Activated effector memory CD4-positive, alpha-beta T cell treated with anti-CD3 and anti-CD28 coated beads, Interleukin-2, amount 50 U/mL, for 16 hours (primary cell): Measurements from ENCODE around the gene NSD2.
A peak's percentile ranks its signal among the peaks of the same experiment; 100 is the strongest.

Experiments used
- DNase-seq: peaks from one replicate; pipeline ENCODE4 v3.0.0-alpha.2; 2020

Gene NSD2

GRCh38 chr4:1950369-1950768 is 79.2 kb downstream of the NSD2 start:
- no peak for DNase-seq

GRCh38 chr4:1952058-1952700 is 81.0 kb downstream of the NSD2 start:
- no peak for DNase-seq

- no peak for DNase-seq
Measured at GRCh38 chr4:1952719-1953118, 81.5 kb downstream of the NSD2 start.

- DNase-seq = no peak
Measured at GRCh38 chr4:1953335-1953734, 82.1 kb downstream of the NSD2 start.

DNA sequence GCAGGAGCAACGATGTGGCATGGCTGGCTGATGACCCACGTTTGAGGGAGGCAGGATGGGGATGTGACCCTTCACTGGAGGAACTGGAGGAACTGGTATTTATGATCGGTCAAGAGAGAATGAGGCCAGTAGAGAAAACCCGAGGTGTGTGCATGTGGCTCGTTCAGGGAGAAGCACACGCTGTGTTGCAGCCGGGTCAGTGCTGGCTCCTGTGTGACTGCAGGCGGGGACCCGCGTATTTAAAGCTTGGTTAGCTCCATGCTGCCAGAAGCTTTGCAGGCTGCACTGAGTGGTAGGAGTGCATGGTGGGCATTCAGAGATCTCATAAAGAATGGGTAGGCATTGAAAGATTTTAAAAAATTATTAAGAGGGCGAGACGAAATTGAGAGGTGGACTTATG is 85.4 kb downstream of the NSD2 start:
- no peak for DNase-seq

DNA sequence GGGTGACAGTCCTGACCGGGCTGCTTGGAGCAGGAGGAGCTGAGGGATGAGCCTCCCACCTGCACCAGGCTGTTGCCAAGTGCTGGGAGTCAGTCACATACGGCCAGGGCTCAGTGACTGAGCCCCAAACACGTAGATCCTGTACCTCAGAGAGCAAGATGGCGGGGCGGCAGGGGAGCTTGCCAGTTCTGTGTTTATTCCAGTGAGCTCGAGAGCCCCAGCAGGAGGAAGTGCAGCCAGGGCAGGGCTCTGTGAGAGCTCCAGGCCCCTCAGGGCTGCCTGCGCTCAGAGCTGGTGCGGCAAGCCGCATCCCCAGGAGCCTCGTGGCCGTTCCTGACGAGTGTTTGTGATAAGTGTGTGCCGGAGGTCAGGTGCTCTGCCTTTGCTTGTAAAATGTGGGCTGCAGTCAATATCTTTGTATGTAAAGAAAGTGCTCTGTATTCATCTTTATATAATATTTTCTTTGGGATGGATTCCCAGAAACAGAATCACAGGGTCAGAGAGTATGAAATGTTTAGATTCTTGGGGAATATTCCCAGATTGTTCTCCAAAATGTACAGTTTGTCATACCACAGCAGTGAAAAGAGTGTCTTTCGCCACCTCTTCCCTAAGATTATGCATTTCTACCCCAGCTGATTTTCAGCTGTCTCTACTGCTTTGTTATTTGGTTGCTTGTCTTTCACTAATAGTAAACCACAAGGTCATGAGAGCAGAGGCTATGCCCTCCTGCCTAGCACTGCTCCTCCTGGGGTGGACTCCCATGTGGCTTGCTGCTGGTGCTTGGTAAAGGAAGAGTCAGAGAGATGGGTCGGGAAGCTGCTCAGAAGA is 87.3 kb downstream of the NSD2 start:
- no peak for DNase-seq

DNA sequence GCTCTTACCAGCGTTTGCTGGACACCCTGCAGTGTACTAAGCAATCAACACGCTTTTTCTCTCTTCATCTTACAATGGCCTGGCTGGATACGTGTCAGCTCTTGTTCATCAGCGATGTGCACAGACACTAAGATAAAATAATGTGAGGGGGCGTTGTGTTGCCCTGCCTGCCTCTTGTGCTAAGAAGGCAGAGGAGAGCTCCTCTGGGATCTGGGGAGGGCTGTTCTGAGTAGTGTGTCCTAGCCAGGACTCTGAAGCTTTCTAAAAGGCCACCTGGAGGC is 87.9 kb downstream of the NSD2 start:
- DNase-seq = no peak

GRCh38 chr4:1960170-1960825 is 89.1 kb downstream of the NSD2 start:
- DNase-seq = no peak

GRCh38 chr4:1961038-1961437 is 89.8 kb downstream of the NSD2 start:
- no peak for DNase-seq

DNA sequence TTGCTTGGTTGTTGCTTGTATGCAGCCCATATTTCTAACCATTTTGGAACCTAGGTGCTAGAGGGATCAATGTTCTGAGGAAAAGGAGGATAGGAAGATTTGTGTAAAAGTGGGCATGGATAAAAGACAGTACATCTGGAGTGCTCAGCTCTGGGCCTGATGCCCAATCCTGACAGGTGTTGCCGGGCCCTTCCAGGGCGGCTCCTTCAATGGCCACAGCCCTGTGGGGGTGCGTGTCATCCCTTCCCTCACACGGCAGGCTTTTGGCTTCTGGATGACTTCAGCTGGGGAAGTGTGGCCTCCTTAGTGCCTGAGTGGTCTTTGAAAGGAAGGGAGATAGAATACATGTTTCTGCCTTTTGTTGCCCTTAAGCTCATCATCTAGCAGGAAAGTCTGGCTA is 90.4 kb downstream of the NSD2 start:
- no peak for DNase-seq

DNA sequence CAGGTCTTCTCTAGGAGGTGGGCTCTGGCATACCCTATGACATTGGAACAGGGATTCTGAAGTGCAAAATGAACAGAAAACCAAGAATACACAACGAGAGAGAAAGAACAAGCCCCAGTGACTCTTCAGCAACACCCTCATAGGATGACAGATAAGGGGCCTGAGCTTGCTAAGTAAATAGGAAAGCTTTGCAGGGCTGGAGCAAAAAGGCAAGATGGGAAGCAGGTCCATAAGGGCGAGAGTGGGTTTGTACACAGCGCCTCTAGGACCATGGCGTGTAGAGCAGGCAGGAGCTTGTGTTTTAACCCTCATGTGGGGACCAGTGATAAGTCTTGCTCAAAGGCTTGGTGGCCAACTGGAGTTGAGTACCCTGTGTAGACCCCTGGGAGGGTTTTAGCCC is 91.8 kb downstream of the NSD2 start:
- DNase-seq = no peak

GRCh38 chr4:1964443-1964842 is 93.2 kb downstream of the NSD2 start:
- no peak for DNase-seq

GRCh38 chr4:1964971-1965370 is 93.8 kb downstream of the NSD2 start:
- DNase-seq = no peak

DNA sequence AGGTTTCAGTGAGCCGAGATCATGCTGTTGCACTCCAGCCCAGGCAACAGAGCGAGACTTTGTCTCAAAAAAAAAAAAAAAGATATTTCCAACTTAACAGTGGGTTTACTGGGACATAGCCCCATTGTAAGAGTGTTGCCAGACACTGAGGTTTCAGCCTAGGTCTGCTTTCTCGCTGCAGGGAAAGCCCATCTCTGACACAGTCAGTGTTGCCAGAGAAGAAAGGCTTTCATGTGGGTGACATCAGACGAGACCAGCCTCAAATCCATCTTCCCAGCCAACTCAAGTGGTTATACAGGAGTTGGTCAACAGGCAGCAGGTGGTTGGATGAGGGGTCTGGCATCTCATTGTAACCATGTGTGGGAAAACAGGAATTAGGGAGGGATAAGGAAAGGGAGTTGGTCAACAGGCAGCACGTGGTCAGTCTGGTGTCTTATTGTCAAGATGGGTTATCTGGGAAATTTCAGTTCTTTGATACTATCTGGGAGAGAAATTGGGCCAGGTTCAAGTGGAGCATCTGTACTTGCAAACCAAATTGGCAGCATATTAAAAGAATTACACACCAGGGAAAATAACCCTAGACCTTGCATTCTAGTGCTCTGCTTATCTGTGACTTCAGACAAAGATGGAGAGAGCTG is 96.4 kb downstream of the NSD2 start:
- no peak for DNase-seq

DNA sequence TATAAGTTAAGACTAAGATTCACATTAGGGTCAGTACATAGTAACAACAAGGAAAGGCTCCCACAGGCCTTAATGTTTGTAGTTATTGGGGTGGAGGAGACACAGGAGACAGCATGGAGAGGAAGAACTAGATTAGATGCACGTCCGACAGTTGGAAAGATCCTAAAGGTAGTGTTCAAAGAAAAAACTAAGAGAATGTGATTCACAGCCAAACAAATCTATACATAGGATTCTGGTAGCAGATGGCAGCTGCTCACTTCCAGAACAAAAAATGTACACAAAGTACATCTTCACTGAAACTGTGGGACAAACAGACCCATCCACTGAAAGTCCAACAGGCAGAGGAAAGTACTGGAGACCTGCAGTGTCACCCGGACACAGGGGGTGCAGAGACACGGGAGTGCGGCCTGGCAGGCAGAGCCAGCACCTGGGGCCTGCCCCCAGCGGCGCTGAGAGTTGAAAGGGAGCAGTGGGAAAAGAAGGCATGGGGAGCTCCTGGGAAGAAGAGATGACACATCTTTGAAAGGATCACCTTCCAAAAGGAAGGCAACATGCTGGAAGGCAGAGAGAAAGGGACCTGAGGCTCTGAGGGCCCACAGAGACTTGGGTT is 97.6 kb downstream of the NSD2 start:
- DNase-seq = no peak

DNA sequence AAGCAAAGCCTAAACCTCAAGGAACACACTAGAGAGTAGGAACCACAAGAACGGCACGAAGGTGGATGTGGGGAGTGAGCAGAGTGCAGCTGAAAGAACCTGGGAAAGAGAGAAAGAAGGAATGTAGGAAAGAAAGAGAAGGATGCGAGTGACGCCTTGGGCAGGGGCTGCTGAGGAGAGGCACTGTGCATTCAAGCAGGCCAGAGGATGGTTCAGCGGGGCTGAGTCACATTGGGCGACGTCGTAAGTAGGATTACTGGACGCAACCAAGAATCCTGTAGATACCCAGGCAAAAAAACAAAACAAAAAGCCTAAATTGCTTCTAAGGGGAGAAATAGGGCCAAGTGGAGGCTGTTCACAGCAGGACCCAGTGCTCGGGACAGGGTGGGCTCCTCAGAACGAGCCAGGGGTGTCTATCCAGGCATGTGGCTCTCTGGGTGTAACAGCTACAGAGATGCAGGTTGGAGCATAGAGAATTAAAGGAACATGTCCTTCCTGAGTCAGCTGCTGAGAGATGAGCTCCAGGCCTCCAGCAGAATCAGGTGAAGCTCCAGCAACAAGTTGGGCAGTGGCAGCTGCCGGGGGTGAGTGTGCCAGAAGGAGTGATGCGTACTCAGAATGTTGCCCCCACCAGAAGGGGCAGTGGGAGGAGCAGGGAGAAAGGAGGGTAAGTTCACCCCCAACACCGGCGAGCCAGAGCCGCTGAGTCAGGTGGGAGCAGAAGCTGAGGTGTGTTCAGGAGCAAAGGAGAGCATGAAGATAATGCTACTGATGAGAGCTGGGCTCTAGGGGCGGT is 98.9 kb downstream of the NSD2 start:
- DNase-seq = no peak

DNA sequence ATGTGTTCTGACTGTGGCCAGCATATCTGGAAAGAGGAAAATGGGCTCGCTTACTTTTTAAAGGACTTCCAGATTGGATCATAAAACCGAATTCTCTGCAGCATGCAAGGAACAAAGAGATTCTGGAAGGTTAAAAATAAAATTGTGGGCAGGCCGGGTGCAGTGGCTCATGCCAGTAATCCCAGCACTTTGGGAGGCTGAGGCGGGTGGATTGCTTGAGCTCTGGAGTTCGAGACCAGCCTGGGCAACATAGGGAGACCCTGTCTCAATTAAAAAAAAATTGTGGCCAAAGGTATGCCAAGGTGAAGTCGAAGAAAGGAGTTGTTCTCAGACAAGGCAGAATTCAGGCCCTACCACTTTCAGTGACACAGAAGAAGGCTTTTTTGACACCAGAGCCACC is 99.7 kb downstream of the NSD2 start:
- no peak for DNase-seq

DNA sequence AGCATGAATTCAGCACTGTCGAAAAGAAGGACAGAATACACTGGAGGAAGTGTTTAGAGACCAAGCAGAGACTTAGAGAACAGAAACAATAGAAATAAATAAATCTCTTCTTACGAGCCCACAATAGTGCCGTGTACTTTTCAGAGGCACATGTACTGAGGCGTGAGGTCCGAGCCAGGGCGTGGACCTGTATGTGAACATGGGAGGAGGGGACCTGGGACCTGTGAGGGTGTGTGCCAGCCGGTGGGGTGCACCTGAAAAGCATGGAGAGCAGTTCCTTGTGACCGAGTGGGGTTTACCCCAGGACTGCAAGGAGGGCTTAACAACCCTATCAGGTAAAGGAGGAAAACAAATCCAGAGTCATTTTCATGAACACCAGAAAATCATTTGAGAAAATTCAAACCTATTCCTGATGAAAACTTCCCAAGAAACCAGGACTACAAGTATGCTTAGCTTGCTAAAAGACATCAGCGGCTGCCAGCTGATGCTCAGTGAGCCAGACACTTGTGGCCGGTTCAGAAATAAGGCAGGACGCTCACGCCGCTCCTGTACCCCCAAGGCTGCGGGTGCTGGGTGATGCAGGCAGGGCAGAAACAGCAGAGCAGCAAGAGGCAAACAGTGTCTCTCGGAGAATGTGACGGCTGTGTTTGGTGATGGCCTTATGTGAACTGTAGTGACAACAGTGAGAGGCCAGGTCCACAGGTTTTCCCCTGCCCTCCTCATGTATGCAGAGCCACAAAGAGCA is 100.4 kb downstream of the NSD2 start:
- no peak for DNase-seq

DNA sequence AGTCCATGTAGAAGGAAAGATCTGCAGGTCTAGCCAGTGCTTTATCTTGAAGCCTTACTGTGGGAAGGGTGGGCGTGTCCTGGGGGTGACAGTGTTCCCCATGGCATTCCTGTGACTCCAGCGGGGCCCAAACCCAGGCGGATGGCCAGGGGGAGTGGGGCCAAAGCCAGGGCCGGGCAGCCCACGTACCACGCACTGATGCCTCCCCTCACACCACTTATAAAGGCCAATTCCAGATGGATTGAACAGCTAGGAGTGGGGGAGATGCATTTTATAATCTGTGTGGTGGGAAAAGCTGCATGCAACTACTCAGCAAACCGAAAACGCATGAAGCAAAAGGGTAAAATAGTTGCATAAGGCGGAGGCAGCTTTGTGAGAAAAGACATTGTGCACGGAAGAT is 101.2 kb downstream of the NSD2 start:
- no peak for DNase-seq

GRCh38 chr4:1973218-1973617 is 102.0 kb downstream of the NSD2 start:
- DNase-seq = no peak

- DNase-seq = peak; percentile 41
Measured at GRCh38 chr4:1973661-1974060, 102.5 kb downstream of the NSD2 start.

DNA sequence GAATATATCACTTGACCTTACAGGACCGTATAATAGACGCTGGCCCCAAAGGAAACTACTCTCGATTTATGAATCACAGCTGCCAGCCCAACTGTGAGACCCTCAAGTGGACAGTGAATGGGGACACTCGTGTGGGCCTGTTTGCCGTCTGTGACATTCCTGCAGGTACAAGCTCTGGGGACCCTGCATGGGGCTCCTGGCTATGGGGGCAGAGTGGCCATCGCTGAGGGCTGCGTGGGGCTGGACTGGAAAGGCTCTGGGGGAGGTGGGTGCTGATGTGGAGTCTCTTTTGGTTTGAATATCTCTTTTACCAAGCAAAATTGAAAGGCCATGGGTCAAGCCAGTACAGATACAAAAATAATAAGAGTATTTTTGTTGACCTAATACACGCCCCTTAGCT is 103.6 kb downstream of the NSD2 start:
- DNase-seq = peak; percentile 59
